ENCODE data around the gene S100A6.

S100A6 gene

GRCh38 chr1:153556348-153556747 lies 20.6 kb upstream of the S100A6 start:
- TF ChIP-seq, protein P1, sequence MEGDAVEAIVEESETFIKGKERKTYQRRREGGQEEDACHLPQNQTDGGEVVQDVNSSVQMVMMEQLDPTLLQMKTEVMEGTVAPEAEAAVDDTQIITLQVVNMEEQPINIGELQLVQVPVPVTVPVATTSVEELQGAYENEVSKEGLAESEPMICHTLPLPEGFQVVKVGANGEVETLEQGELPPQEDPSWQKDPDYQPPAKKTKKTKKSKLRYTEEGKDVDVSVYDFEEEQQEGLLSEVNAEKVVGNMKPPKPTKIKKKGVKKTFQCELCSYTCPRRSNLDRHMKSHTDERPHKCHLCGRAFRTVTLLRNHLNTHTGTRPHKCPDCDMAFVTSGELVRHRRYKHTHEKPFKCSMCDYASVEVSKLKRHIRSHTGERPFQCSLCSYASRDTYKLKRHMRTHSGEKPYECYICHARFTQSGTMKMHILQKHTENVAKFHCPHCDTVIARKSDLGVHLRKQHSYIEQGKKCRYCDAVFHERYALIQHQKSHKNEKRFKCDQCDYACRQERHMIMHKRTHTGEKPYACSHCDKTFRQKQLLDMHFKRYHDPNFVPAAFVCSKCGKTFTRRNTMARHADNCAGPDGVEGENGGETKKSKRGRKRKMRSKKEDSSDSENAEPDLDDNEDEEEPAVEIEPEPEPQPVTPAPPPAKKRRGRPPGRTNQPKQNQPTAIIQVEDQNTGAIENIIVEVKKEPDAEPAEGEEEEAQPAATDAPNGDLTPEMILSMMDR (IDR thresholded peaks at IDR 0.05; ENCODE audit: low read depth, low read length): no peak
- DNase-seq (ENCODE audit: low read depth, low spot score): no peak
- in situ Hi-C loops (cut with HindIII; ENCODE audit: low sequenced_read_pairs): no loop called here
- H3K4me3 ChIP-seq (ENCODE audit: low read depth, low read length): no peak overlapping the region

DNA sequence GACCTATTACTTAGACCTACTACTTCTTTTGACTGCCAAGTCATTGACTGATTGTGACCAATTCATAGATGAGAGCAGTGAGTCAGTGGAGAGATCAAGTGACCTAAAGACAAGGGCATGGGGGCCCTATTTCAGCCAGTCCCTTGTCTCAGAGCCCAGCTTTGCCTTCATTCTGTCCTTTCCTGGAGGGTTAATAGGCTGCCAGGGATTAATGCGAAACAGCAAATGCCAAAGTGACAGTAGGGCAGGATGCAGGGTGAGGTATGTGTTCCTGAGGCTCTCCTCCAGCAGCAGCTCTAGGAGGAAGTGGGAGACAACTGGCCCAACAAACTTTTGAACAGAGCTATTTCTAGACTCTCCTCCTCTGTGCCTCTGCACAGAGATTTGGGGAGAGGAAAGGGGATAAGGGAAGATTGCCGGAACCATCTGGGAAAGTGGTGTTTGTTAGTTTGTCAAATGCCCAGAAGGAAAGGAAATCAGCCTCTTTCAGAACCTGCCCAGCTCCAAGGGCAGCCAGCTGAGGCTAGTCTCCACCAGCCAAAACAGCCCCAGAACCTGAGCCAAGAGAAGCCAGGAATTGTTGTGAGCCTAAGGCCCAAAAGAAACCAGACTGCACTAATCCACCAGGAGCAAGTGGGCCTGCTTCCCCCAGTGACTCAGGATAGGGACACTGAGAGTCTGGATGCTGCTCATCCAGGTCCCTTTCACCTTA lies 18.2 kb upstream of the S100A6 start:
- in situ Hi-C loops (cut with HindIII; ENCODE audit: low sequenced_read_pairs): no loop called here
- DNase-seq (ENCODE audit: low read depth, low spot score): no peak
- no peak overlapping the region for H3K4me3 ChIP-seq (ENCODE audit: low read depth, low read length)
- TF ChIP-seq, protein P1 (IDR thresholded peaks at IDR 0.05; ENCODE audit: low read depth, low read length): no peak

DNA sequence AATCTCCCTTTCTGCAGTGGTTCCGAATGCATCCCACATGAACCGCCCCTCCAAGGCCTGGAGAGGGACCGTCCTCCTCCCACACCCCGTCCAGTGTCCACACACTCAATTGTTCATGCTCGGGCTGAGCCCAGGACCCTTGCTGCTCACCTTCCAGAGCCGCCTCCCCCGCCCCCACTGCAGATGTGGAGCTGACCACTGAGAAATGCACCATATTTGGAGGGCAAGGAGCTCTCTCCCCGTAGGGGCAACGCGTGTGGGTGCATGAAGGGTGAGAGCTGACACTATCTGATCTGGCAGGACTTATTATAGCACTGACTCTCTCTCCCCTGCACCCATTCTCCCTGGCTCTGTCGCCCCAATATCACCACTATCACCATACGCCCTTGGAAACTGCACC lies 17.3 kb upstream of the S100A6 start:
- no peak for DNase-seq (ENCODE audit: low read depth, low spot score)
- no peak overlapping the region for H3K4me3 ChIP-seq (ENCODE audit: low read depth, low read length)
- TF ChIP-seq, protein P1 (IDR thresholded peaks at IDR 0.05; ENCODE audit: low read depth, low read length): no peak
- in situ Hi-C loops (cut with HindIII; ENCODE audit: low sequenced_read_pairs): no loop called here

DNA sequence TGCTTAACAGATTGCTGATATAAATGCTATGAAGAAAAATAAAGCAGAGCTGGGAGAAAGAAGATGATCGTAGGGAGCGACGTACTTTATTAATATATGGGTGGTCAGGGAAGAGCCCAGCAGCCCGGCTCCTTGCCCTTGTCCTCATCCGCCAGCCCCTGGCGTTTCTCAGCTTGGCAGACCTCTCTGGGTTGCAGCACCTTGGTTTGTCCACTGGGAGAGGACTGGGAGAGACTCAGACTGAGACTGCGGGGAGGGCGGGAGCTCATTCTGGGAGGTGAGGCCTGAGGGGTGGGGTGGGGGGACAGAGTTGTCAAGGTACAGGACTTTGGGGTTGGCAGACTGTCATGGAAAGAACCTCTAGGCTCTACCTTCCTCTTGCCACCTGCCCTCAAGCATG lies 16.5 kb upstream of the S100A6 start:
- no peak overlapping the region for H3K4me3 ChIP-seq (ENCODE audit: low read depth, low read length)
- in situ Hi-C loops (cut with HindIII; ENCODE audit: low sequenced_read_pairs): no loop called here
- TF ChIP-seq, protein P1 (IDR thresholded peaks at IDR 0.05; ENCODE audit: low read depth, low read length): no peak
- DNase-seq (ENCODE audit: low read depth, low spot score): no peak

DNA sequence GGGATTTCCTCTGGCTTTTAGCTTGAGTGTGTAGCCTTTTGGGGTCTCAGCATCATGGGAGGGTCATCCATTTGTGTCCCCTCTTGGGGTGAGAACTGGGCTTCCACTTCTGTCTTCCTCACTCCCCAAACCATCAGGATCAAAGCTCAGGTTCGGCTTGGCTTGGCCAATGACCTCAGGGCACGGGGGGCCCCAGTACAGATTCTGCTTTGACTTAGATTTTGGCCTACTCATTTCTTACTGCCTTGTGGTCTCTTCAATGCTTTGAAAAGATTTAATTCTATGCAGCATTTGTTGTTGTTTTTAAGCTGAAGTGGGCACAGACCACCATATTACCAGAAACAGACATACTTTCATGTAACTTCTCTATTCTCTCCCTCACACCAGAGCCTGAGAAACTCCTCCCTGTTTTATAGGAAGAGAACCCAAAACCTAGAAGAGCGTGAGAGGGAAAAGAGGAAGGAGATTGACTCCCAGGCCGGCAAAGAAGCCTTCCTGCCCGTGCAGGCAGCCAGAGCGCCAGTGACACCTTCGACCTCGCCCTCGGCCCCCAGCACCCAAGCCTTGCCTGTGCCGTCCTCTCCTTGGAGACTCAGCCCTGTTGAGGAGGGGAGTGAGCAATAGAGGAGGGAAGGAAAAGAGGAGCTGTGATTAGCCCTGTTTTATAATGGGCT lies 15.2 kb upstream of the S100A6 start:
- TF ChIP-seq, protein P1 (IDR thresholded peaks at IDR 0.05; ENCODE audit: low read depth, low read length): no peak
- in situ Hi-C loops (cut with HindIII; ENCODE audit: low sequenced_read_pairs): no loop called here
- no peak for DNase-seq (ENCODE audit: low read depth, low spot score)
- no peak overlapping the region for H3K4me3 ChIP-seq (ENCODE audit: low read depth, low read length)

DNA sequence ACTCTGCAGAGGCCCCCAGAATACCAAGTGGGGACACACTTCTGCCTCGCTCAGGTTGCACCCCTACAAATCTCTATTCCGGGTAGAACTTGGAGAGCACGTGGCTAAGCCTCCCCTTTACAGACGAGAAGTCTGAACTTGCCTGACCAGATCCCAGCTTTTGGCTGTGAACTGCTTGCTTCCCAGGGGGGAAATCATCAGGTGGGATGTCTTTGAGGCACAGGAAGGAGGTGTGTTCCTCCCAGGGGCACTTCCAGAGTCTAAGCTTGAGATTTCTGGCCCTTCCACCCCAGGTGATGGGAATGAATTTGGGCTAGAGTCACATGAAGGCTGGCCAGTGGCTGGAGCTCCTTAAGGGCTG lies 14.6 kb upstream of the S100A6 start:
- in situ Hi-C loops (cut with HindIII; ENCODE audit: low sequenced_read_pairs): no loop called here
- TF ChIP-seq, protein P1 (IDR thresholded peaks at IDR 0.05; ENCODE audit: low read depth, low read length): no peak
- no peak overlapping the region for H3K4me3 ChIP-seq (ENCODE audit: low read depth, low read length)
- DNase-seq (ENCODE audit: low read depth, low spot score): no peak

Measured in astrocyte of the spinal cord (primary cell).